ENCODE measurements around the gene CABLES1.

The CABLES1 gene

GRCh38 chr18:23213200-23213599, 77.9 kb downstream of the CABLES1 start:
- DNase-seq (ENCODE audit: low read depth, low spot score), result no peak

GRCh38 chr18:23217781-23218180, 82.5 kb downstream of the CABLES1 start:
- DNase-seq (ENCODE audit: low read depth, low spot score), result no peak

- DNase-seq (ENCODE audit: low read depth, low spot score), result no peak
Measured at GRCh38 chr18:23220355-23220754, 85.1 kb downstream of the CABLES1 start.

GRCh38 chr18:23223641-23224040, 88.4 kb downstream of the CABLES1 start:
- DNase-seq (ENCODE audit: low read depth, low spot score), result no peak

GRCh38 chr18:23225503-23225902, 90.2 kb downstream of the CABLES1 start:
- DNase-seq (ENCODE audit: low read depth, low spot score), result no peak

GRCh38 chr18:23226391-23226790, 91.1 kb downstream of the CABLES1 start:
- DNase-seq (ENCODE audit: low read depth, low spot score), result no peak

GRCh38 chr18:23226930-23227725, 91.8 kb downstream of the CABLES1 start:
- no peak for DNase-seq (ENCODE audit: low read depth, low spot score)

- DNase-seq (ENCODE audit: low read depth, low spot score), result no peak
Measured at GRCh38 chr18:23227726-23228070, 92.4 kb downstream of the CABLES1 start.

- DNase-seq (ENCODE audit: low read depth, low spot score), result no peak
Measured at GRCh38 chr18:23228102-23229061, 93.1 kb downstream of the CABLES1 start.

- no peak for DNase-seq (ENCODE audit: low read depth, low spot score)
Measured at GRCh38 chr18:23229472-23229871, 94.2 kb downstream of the CABLES1 start.

- no peak for DNase-seq (ENCODE audit: low read depth, low spot score)
Measured at GRCh38 chr18:23230686-23231085, 95.4 kb downstream of the CABLES1 start.

GRCh38 chr18:23231340-23232021, 96.2 kb downstream of the CABLES1 start:
- DNase-seq (ENCODE audit: low read depth, low spot score), result no peak

GRCh38 chr18:23232331-23232730, 97.0 kb downstream of the CABLES1 start:
- DNase-seq (ENCODE audit: low read depth, low spot score), result no peak

- DNase-seq (ENCODE audit: low read depth, low spot score), result no peak
Measured at GRCh38 chr18:23234619-23235018, 99.3 kb downstream of the CABLES1 start.

GRCh38 chr18:23235336-23235735, 100.1 kb downstream of the CABLES1 start:
- DNase-seq (ENCODE audit: low read depth, low spot score), result no peak

GRCh38 chr18:23235860-23236259, 100.6 kb downstream of the CABLES1 start:
- no peak for DNase-seq (ENCODE audit: low read depth, low spot score)

- no peak for DNase-seq (ENCODE audit: low read depth, low spot score)
Measured at GRCh38 chr18:23236876-23237468, 101.7 kb downstream of the CABLES1 start.

GRCh38 chr18:23237524-23238151, 102.4 kb downstream of the CABLES1 start:
- DNase-seq (ENCODE audit: low read depth, low spot score), result no peak

GRCh38 chr18:23238152-23238531, 102.9 kb downstream of the CABLES1 start:
- DNase-seq (ENCODE audit: low read depth, low spot score), result no peak

GRCh38 chr18:23238651-23239349, 103.5 kb downstream of the CABLES1 start:
- DNase-seq (ENCODE audit: low read depth, low spot score), result no peak

GRCh38 chr18:23239350-23239692, 104.0 kb downstream of the CABLES1 start:
- no peak for DNase-seq (ENCODE audit: low read depth, low spot score)
